Right atrium auricular region (tissue), 2 donors: ENCODE measurements around the gene PANK2. TPM values are rescaled to one million over a fixed set of nuclear protein-coding genes. Genes with fewer than 3 reads are reported as not detected.

Source experiments
- DNase-seq: peaks from one replicate; pipeline ENCODE4 v3.0.0-alpha.2; 2019; ENCODE audit warnings: low spot score
- H3K27ac ChIP-seq, 2 donors: fragments of 200-600 bp; sonication (generic); 1 replicate in 1 of 2; 2 replicates in 1 of 2; pipeline ENCODE4 v1.5.1; 2016 to 2019
- H3K27me3 ChIP-seq, 2 donors: fragments of 200-600 bp; sonication (generic); one replicate each; pipeline versions ENCODE4 v1.5.1 to v1.6.0; 2017 to 2019
- H3K36me3 ChIP-seq: fragments of 200-600 bp; sonication (generic); one replicate; pipeline ENCODE4 v1.5.1; 2016
- H3K4me1 ChIP-seq, 2 donors: fragments of 200-600 bp; sonication (generic); one replicate each; pipeline versions ENCODE4 v1.5.1 to v1.6.0; 2017 to 2019
- H3K4me3 ChIP-seq, 2 donors: fragments of 200-600 bp; sonication (generic); 1 replicate in 1 of 2; 2 replicates in 1 of 2; pipeline ENCODE4 v1.5.1; 2017 to 2019; ENCODE audit warnings: mild to moderate bottlenecking in 1 of 2, moderate library complexity in 1 of 2
- H3K9me3 ChIP-seq, 2 donors: fragments of 200-600 bp; sonication (generic); one replicate each; pipeline ENCODE4 v1.5.1; 2019
- total RNA-seq, 2 donors: library from RNA; depleted of rRNA; stranded (reverse); fragments of >200 nt; gene quantifications; one replicate each; pipeline ENCODE4 v1.1.0, GENCODE V29; 2016
- TF ChIP-seq, protein P1 (sequence below), 2 donors: fragments of 200-600 bp; sonication (generic); IDR thresholded peaks; one replicate each; pipeline ENCODE4 v1.5.1; 2019; ENCODE audit warnings: antibody characterized with exemption in 2 of 2

The PANK2 gene
- total RNA-seq, 2 donors from 2014 or later = 15.5 to 19.5 TPM

GRCh38 chr20:3924304-3925112, 35.3 kb downstream of the PANK2 start:
- DNase-seq = peak; percentile 44
- Histone ChIP-seq H3K4me1 (peaks cover 0 to 46% of the 10 kb centered on the region in 2 donors), H3K27me3 (no peaks in the 10 kb centered on the region), H3K36me3 (peaks cover 18% of the 10 kb centered on the region), H3K9me3 (no peaks in the 10 kb centered on the region), H3K27ac (no peak overlapping the region), H3K4me3 (no peak overlapping the region)
- TF ChIP-seq, protein P1, sequence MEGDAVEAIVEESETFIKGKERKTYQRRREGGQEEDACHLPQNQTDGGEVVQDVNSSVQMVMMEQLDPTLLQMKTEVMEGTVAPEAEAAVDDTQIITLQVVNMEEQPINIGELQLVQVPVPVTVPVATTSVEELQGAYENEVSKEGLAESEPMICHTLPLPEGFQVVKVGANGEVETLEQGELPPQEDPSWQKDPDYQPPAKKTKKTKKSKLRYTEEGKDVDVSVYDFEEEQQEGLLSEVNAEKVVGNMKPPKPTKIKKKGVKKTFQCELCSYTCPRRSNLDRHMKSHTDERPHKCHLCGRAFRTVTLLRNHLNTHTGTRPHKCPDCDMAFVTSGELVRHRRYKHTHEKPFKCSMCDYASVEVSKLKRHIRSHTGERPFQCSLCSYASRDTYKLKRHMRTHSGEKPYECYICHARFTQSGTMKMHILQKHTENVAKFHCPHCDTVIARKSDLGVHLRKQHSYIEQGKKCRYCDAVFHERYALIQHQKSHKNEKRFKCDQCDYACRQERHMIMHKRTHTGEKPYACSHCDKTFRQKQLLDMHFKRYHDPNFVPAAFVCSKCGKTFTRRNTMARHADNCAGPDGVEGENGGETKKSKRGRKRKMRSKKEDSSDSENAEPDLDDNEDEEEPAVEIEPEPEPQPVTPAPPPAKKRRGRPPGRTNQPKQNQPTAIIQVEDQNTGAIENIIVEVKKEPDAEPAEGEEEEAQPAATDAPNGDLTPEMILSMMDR (IDR thresholded peaks at IDR 0.05) = no peak

GRCh38 chr20:3925113-3925695, 36.0 kb downstream of the PANK2 start:
- Histone ChIP-seq H3K36me3 (peaks cover 18% of the 10 kb centered on the region), H3K27ac (no peak overlapping the region), H3K4me3 (no peak overlapping the region), H3K27me3 (no peaks in the 10 kb centered on the region), H3K9me3 (no peaks in the 10 kb centered on the region), H3K4me1 (peaks cover 0 to 46% of the 10 kb centered on the region in 2 donors)
- DNase-seq = peak; percentile 36
- TF ChIP-seq, protein P1 (IDR thresholded peaks at IDR 0.05) = no peak

- no peaks in the 10 kb centered on the region for H3K27me3 ChIP-seq
- no peak overlapping the region for H3K4me3 ChIP-seq
- DNase-seq = no peak
- H3K36me3 ChIP-seq = peaks cover 18% of the 10 kb centered on the region
- H3K27ac ChIP-seq = no peak overlapping the region
- TF ChIP-seq, protein P1 (IDR thresholded peaks at IDR 0.05) = no peak
- H3K9me3 ChIP-seq = no peaks in the 10 kb centered on the region
- peaks cover 0 to 46% of the 10 kb centered on the region in 2 donors for H3K4me1 ChIP-seq
Observed at GRCh38 chr20:3925899-3926638, 36.9 kb downstream of the PANK2 start.

DNA sequence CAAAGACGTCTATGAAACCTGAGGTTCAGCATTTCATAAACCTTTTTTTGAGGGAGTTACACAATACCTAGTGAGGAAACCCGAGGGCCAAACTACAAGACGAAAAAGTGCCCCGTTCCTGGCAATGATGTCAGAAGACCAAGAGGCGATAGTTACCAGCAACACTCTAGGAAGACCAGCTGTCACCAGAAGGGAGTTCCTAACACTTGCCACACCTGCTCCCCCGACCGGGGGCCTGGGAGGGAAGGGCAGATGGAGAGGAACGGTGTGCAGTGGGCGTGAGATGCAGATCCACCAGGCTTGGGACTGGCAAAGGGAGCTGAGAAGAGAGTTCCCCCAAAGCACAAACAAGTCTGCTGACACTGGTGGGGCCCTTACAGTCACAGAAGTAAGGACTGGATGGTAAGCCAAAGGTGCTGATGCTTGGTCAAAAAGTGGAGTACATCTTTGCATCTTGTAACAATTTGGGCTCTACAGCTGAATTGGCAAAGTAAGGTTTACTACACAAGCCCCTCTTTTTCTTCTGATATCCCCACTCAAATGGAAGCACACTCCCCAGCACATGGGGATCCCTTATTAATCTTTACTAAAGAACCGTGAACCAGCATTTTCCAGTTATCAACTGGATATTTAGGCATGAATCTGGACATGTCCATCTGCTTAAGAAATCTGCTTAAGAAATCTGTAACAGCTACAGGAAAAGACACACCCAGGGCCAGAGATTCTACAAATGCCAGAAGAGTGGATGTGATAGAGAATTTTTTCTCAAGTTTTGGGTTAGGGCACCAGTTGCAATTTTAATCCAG, 38.5 kb downstream of the PANK2 start:
- H3K4me1 ChIP-seq = peaks cover 0 to 52% of the 10 kb centered on the region in 2 donors
- DNase-seq = peak; percentile 73
- peak overlapping the region in 1 of 2 donors; percentile 10 for H3K27ac ChIP-seq
- no peak overlapping the region for H3K4me3 ChIP-seq
- H3K27me3 ChIP-seq = no peaks in the 10 kb centered on the region
- H3K36me3 ChIP-seq = peaks cover 18% of the 10 kb centered on the region
- TF ChIP-seq, protein P1 (IDR thresholded peaks at IDR 0.05) = no peak
- H3K9me3 ChIP-seq = no peaks in the 10 kb centered on the region

GRCh38 chr20:3929713-3930060, 40.5 kb downstream of the PANK2 start:
- Histone ChIP-seq H3K36me3 (peaks cover 3% of the 10 kb centered on the region), H3K9me3 (no peaks in the 10 kb centered on the region), H3K4me3 (no peak overlapping the region), H3K4me1 (peaks cover 0 to 51% of the 10 kb centered on the region in 2 donors), H3K27me3 (no peaks in the 10 kb centered on the region), H3K27ac (peak overlapping the region in 1 of 2 donors; percentile 20)
- DNase-seq = no peak
- TF ChIP-seq, protein P1 (IDR thresholded peaks at IDR 0.05) = no peak
